CD4-positive, alpha-beta T cell treated with Interleukin-2 at 100 ng/mL for 4 hours (primary cell): ENCODE data around the gene PRSS22.

ENCODE experiments used
- DNase-seq: peaks from one replicate; pipeline ENCODE4 v3.0.0-alpha.2; 2020; ENCODE audit warnings: low spot score

The PRSS22 gene, protein sequence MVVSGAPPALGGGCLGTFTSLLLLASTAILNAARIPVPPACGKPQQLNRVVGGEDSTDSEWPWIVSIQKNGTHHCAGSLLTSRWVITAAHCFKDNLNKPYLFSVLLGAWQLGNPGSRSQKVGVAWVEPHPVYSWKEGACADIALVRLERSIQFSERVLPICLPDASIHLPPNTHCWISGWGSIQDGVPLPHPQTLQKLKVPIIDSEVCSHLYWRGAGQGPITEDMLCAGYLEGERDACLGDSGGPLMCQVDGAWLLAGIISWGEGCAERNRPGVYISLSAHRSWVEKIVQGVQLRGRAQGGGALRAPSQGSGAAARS

DNA sequence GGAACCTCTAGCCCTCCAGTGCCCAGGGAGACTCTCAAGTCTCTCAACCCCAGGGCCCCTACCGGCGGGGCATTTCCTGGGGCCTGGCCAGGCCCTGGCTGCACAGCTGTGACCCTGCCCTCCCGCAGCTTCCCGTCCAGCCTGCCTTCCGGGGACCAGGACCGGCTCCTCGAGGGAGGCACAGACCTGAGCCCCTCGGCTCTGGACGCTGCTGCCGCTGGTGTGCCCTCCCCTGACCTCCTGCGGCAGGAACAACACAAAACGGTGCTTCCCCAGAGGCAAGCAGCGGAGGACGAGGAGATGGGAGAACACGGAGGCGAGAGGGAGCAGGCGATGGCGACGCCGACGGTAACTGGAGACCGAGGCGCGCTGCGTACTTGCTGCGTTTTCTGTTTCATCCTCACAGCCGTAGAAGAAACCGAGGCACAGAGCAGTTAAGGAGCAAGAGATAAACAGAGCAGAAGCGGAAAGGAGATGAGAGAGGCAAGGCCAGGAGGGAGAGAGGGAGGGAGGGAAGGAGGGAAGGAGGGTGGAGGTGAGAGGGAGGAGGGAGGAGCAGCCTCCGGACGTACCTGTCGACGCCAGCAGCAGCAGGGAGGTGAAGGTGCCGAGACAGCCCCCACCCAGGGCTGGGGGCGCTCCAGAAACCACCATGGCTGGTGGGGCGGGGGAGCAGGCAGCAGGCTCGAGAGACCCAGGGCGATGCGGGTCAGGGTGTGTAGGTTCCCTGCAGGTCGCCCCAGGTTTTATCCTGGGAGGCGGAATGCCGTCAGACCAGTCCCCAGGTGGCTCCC lies at the start of gene PRSS22:
Gene PRSS22 (minus strand): TSS at position 720 of the 794 bp plus-strand sequence. CDS start 66 bp downstream, at position 654.
- no peak for DNase-seq

DNA sequence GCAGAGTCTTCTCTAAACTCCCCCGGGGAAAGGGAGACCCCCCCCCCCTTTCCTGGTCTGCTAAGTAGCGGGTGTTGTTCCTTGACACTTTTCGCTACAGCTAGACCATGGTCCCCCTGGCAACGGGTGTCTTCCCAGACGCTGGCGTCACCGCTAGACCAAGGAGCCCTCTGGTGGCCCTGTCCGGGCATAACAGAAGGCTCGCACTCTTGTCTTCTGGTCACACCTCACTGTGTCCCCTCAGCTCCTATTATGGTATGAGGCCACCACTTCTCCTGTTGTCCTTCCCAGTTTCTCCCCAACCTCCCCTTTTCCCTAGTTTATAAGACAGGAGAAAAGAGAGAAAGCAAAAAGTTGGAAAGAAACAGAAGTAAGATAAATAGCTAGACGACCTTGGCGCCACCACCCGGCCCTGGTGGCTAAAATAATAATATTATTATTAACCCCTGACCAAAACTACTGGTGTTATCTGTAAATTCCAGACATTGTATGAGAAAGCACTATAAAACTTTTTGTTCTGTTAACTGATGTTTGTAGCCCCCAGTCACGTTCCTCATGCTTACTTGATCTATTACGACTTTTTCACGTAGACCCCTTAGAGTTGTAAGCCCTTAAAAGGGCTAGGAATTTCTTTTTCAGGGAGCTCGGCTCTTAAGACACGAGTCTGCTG lies 49.2 kb upstream of the PRSS22 start:
- DNase-seq, result peak; percentile 51

DNA sequence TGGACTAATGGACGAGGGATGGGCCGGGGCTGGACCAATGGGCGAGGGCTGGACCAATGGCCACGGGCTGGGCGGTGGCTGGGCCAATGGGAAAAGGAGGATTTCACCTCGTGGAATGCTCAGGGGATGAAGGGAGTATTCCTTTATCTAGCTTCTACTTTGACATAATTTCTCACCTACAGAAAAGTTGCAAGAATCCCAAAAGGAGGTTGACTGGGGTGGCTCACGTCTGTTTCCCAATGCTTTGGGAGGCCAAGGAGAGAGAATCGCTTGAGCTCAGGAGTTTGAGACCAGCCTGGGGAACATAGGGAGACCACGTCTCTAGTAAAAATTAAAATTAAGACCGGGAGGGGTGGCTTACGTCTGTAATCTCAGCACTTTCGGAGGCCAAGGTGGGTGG lies 48.0 kb upstream of the PRSS22 start:
- DNase-seq, result no peak

DNA sequence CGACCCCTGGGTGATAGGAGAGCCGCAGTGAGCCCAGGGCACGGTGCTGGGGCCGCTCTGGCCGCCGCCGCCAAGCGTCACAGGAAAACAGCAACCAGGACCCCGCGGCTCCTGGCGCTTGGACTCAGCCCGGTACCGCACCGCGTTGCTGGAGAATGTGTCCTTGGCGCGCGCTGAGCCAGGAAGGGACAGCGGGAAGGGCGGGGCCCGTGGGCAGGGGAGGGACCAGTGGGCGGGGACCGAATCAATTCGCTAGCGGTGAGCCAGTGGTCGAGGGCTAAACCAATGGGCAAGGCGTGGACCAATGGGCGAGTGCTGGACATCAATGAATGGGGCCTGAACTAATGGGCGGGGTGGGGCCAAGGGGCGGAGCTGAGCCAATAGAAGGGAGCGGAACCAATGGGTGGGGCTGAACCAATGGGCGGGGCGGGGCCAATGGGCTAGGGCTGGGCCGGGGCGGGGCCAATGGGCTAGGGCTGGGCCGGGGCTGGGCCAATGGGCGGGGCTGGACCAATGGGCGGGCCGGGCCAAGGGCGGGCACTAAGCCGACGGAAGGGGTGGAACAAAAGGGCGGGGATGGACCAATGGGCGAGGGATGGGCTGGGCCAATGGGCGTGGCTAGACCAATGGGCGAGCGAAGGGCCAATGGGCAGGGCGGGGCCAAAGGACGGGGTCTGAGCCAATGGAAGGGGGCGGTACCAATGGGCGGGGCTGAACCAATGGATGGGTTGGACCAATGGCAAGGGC lies 47.4 kb upstream of the PRSS22 start:
- DNase-seq, result peak; percentile 90

DNA sequence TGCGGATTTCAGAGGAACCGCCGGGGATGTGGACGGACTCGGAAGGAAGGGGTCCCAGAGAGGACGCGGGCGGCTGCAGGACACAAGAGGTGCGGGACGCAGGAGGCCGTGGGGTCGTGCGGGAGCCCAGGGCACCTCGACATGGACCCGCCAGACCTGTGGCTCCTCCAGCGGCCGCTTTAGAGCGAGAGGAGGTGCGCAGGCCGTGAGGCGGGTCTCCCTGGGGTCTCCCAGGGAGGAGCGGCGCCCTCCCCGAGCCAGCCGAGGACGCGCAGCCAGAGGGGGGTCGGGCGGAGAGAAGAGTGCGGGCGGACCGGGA lies 46.9 kb upstream of the PRSS22 start:
- peak; percentile 0 for DNase-seq

DNA sequence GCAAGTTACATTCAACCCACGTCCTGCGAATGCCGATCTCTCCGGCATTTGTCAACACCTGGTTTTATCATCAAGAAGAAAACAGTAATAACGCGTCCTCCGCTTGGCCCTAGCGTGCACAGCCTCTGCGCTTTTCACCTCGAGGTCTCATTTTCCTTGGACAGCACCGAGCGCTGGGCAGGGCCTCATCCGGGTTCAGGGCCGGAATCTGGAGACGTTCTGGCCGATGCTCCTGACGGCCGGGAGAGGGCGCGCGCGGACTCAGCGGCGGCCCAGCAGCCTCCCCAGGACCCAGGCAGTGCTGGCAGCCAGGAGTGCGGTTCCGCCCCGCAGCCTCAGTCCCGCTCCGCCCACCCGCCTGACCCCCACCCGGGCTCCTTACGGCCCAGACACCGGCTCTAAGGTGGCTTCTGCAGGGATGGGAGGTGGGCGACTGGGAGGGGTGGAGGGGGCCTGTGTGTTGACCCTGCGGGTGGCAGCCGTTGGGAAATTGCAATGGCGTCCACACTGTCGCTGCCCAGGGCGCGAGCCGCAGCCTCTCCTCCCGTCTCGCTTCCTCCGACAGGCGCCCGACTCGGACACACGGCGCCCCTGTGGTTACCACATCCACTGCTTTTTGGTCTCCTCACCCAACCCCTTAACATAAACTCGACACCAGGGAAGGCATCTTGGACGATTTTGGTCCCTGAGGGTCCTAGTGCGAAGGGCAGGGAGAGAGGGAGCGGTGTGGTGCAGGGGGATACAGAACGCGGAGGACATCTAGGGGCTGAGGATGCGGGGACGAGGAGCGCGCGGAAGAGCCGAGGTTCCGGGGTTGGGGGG lies 46.3 kb upstream of the PRSS22 start:
- peak; percentile 78 for DNase-seq

DNA sequence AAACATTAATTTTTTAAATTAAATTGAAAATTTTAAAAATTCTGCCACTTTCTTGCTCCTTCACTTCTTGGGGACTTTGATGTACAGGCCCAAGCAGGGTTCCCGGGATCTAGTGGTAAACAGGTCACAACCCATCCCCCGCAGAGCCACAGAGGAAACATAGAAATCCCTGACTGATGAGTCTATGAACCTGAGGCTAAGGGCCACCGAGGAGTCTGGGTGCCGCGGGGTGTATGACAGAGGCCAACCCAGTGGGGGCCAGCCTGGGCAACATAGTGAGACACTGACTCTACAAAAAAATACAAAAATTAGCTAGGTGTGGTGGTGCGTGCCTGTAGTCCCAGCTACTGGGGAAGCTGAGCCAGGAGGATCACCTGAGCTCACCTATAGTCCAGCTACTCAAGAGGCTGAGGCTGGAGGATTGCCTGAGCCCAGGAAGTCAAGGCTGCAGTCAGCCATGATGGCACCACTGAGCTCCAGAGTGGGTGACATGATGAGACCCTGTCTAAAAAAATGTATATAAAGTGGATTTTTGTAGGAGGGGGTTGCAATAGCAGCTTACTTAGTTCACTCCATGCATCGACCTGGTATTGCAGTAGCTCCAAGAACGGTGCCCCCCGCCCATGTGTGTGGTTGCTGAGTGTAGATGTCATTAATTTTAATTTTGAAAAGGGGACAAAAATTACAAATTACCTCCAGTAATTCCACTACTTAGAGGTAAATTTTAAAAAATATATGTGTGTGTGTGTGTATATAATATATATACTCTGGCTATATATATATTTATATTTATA lies 44.6 kb upstream of the PRSS22 start:
- DNase-seq, result no peak

DNA sequence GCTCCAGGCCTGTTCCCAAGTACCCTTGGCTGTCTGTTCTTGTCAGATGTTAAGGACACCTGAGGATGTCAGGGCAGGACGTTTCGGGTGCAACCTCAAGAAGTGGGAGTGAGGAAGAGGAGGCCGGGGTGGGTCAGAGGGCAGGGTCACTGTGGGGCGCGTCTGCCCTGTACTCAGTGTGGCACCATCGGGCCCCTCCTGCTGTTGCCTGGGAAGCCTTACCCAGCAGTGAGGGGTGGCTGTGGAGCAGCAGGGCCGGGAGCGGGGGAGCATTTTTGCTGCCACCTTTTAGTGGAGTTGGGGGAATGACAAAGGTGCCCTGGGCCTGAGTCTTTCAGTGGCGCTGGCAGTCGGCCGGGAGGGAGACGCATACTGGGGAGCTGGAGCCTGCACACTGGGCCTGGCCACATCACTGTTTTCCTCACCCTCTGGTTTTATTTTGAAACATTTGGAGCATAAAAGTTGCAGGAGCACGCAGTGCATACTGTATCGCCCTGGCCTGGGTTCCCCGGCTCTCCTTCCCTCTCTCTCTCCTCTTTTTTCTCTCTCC lies 42.6 kb upstream of the PRSS22 start:
- no peak for DNase-seq

DNA sequence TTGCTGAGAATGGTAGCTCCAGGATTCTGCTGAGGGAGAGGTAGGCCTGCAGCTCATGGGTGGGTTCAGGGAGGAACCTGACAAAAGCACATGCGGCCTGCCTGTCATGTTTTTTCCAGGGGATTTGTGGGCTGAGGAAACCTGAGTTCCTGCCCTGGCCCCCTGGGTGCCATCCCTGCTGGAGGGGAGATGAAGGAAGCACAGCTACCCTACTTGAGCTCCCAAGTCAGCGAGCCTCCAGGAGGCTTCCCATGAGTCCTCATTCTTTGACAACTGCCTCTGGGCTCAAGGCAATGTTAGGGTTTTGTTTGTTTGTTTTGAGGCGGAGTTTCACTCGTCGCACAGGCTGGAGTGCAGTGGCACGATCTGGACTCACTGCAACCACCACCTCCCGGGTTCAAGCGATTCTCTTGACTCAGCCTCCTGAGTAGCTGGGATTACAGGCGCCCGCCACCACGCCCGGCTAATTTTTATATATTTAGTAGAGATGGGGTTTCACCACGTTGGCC lies 41.6 kb upstream of the PRSS22 start:
- no peak for DNase-seq

DNA sequence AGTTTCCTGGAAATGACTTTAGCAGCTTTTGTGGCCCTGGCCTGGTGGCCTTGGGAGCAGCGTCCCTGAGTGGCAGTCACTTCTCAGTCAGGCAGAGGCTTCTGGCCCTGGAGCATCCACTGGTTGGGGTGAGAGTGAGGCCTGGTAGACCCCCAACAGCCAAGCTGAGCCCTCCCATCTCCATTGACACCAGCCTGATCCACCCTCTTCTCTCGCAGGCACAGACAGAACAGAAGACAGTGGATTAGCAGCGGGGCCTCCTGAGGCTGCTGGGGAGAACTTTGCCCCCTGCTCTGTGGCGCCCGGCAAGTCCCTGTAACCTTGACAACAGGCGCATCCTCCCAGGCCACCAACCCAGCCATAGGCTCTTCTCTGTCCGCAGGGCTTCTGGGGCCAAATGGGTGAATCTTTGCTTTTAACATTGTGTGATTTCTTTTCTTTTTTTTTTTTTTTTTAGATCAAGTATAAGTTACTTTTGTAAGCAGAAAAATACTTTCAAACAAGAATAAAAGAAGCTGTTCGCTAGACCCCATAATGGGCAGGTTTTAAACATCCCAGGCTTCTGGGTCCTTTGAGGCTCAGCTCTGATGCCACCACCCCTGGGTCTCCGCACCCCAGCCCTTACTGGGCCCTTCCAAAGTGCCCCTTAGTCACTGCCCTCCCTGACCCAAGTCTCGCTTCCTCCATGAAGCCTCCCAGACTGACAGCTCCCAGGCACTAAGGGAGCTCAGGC lies 41.0 kb upstream of the PRSS22 start:
- DNase-seq, result no peak

DNA sequence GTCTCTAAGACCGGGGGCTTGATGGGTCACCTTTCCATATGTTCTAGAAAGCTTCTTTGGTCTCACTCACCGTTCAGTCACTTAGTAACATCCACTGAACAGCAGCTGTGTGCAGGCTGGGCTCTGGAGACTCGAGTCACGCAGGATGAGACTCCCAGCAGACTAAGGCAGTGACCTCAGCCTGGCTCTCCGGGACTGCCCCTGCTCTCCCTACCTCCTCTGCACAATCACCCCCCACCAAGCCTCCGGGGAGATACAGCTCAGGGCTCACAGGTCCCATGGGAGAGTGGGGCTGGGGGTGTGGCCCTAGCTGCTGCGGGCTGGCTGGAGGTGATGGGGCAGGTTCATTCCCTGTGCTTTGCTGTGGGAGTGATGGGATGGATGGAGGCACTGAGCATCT lies 39.1 kb upstream of the PRSS22 start:
- DNase-seq, result no peak

DNA sequence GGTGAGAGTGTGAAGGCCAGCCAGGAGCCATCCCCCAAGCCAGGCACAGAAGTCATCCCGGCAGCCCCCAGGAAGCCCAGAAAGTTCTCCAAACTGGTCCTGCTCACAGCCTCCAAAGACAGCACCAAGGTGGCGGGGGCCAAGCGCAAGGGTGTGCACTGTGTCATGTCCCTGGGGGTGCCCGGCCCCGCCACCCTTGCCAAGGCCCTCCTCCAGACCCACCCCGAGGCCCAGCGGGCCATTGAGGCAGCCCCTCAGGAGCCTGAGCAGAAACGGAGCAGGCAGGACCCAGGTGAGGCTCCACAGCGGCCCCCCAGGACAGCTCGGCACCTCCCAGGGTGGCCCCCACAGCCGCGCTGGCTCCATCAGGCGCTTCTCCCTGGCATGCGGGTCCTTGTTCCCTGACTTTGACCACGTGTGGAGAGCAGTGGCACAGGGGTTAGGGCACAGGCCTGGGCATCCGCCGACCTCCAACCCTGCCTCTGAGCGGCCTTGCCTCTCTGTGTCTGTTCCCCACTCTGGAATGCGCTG lies 38.6 kb upstream of the PRSS22 start:
- DNase-seq, result no peak

DNA sequence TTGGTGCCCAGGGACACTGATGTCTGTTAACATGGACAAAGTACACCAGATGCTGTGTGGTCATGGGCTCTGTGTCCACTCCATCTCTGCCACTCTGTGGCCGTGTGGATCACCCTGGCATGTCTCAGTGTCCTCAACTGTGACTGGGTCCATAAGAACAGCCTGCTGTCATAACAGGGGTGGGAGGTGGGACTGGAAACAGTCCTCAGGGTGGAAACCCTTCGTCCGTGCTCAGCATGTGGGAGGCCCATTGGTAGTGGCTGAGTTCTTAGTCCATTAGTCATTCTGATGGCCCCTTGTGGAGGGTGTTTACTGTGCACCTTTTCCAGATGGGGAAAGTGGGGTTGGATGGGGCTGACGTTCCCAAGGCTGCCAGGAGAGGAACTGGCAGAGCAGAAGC lies 37.8 kb upstream of the PRSS22 start:
- DNase-seq, result no peak

DNA sequence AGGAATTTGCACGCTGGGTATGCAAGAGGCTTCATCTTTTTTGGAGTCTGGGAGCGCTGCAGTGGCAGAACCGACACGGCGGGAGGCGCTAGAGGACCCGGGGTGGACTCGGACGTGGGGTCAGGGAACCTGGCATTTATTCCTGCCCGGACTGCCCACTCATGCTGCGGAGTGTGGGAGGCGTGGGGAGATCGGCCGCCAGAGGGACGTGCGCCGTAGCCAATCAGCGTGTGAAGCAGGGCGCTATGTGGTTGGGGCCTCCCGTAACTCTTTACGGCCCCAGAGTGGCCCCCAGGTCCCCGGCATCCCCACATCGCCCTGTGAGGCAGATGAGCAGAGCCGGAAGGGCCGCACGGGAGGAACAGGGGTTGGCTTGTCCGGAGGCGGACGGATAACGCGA lies 36.3 kb upstream of the PRSS22 start:
- no peak for DNase-seq

DNA sequence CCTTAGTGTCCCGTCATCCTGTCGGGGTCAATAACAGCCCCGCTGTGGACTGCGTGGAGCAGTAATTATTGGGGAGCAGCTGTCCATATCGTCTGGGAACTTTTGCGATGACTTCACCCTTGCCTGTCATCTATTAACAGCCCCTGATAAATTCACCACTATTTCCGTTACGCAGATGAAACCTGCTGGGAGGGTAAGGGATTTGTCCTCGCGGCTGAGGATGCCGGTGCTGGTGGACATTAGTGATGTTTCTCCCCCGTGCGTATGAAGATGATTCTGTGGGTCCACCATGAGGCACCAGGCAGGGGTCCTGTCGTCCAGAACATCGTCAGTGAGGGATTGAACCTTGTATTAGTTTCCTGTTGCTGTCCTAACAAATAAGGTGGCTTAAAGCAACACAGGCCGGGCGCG lies 26.1 kb upstream of the PRSS22 start:
- no peak for DNase-seq

DNA sequence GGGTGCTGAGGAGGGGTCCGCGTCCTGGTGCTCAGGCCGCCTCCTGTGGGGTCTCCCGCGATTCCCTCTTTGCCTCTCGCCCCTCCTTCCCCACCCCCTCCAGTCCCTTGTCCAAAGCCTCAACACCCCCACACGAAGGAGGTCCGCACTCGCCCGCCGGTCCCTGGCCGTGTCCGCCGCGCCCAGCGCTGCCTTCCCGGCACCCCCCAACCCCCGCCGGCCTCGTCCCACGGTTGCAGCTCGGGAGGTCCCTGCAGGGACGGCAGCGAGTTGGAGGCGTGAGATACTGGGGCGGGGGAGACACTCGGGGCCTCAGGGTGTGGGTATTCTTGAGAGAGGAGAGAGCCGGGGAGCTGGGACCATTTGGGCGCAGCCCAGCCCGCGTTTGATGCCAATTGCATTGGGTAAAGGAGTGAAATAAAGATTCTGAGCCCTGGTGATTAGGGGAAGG lies 25.5 kb upstream of the PRSS22 start:
- no peak for DNase-seq

DNA sequence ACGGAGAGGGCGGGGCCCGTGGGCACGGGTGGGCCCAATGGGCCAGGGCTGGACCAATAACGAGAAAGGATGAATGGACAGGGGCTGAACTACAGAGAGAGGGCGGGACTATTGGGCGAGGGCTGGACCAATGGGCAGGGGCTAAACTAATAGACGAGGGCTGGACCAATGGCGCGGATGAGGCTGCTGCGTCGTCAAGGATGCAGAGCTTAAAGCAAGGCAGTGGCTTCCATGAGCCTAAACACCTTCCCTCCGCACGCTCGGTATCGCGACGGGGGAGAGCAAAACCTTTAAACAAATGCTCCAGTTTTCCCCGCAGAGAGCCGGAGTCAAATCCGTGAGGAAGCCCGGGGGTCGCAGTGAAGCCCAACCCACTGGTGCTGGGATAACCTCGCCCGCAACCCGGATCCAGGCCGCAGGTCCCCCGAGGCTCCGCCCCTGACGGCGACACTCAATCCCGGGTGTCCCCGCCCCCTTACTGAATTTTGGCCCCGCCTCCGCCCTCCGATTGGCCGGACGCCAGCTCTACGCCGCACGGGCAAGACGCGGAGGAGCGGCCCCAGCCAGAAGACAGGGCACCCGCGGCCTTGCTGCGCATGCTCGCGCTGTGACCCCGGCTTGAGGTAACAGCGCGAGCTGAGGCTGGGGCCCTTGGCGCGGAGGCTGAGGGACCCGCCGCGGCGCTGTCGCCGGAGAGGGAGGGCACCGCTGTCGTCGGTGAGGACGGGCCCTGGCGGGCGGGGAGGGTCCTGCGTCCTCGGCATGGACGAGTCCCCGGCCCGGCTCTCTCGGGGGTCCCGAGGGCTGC lies 24.9 kb upstream of the PRSS22 start, which contains the start of gene FLYWCH2:
Gene FLYWCH2 (plus strand): TSS at position 566 of the 808 bp plus-strand sequence. CDS start 13,235 bp downstream, outside the sequence.
- DNase-seq, result peak; percentile 100
